HEK293 (cell line): ENCODE data around the gene SZT2.
A peak's percentile ranks its signal among the peaks of the same experiment; 100 is the strongest.

Experiments
- CTCF ChIA-PET: fragments of 350-600 bp; formaldehyde crosslinking; extraction: SDS; loops from one replicate; lab custom pipeline; 2021; ENCODE audit warnings: antibody characterized with exemption; lab: Yijun Ruan, JAX
- POLR2A ChIA-PET: fragments of 300-600 bp; formaldehyde crosslinking; extraction: SDS; loops from one replicate; lab custom pipeline; 2020; ENCODE audit warnings: antibody characterized with exemption, inconsistent platforms; lab: Yijun Ruan, JAX
- H3K27ac ChIP-seq: fragments of 200-500 bp; sonication (Bioruptor generic); 2 replicates; pipeline ENCODE4 v1.5.1; 2014; ENCODE audit warnings: low read depth, low read length, control low read depth, inconsistent platforms; ENCODE audit errors: extremely low read depth
- H3K36me3 ChIP-seq, 2 experiments: fragments of 200-500 bp in 1 of 2; sonication (Bioruptor generic) in 1 of 2; 1 replicate in 1 of 2; 2 replicates in 1 of 2; pipeline ENCODE4 v1.5.1; 2014 to 2017; ENCODE audit warnings: inconsistent platforms in 2 of 2, low read length in 2 of 2; ENCODE audit not compliant: control insufficient read depth in 2 of 2, insufficient read depth in 1 of 2
- H3K4me1 ChIP-seq: fragments of 200-500 bp; sonication (Bioruptor generic); 2 replicates; pipeline ENCODE4 v1.5.1; 2014; ENCODE audit warnings: mild to moderate bottlenecking, low read length, inconsistent platforms; ENCODE audit not compliant: control insufficient read depth, insufficient read depth
- H3K4me3 ChIP-seq: 2 replicates; pipeline ENCODE4 v1.5.1; 2011; ENCODE audit warnings: low read depth, mild to moderate bottlenecking, control low read depth, low read length, moderate library complexity
- H3K9me3 ChIP-seq: fragments of 200-500 bp; sonication (Bioruptor generic); 2 replicates; pipeline ENCODE4 v1.5.1; 2014; ENCODE audit warnings: low read depth, low read length, inconsistent platforms; ENCODE audit not compliant: control insufficient read depth, insufficient read depth
- HOXD13 ChIP-seq: sonication (generic); formaldehyde crosslinking; IDR thresholded peaks from 2 replicates; pipeline ENCODE4 v1.8.0; 2022; ENCODE audit warnings: missing genetic modification reagents, borderline replicate concordance
- KLF1 ChIP-seq: fragments of 450-650 bp; formaldehyde crosslinking; IDR thresholded peaks from 2 replicates; pipeline ENCODE4 v1.5.1; 2016; ENCODE audit warnings: missing biosample characterization, missing genetic modification characterization
- MZF1 ChIP-seq: fragments of 450-650 bp; formaldehyde crosslinking; IDR thresholded peaks from 2 replicates; pipeline ENCODE4 v1.5.1; 2017; ENCODE audit warnings: missing biosample characterization, missing genetic modification characterization, borderline replicate concordance
- PRDM1 ChIP-seq: fragments of 450-650 bp; formaldehyde crosslinking; IDR thresholded peaks from 2 replicates; pipeline ENCODE4; 2016; ENCODE audit warnings: missing biosample characterization, missing genetic modification characterization
- SETDB1 ChIP-seq: IDR thresholded peaks from one replicate; pipeline ENCODE4 v1.6.1; 2017; ENCODE audit warnings: mild to moderate bottlenecking, low read length, moderate library complexity, mixed read lengths; ENCODE audit not compliant: insufficient read length
- ZFP41 ChIP-seq: fragments of 450-650 bp; formaldehyde crosslinking; IDR thresholded peaks from 2 replicates; pipeline ENCODE4 v1.5.1; 2016; ENCODE audit warnings: missing biosample characterization, missing genetic modification characterization, borderline replicate concordance
- ZFP69B ChIP-seq: fragments of 450-650 bp; formaldehyde crosslinking; IDR thresholded peaks from 2 replicates; pipeline ENCODE4 v1.5.1; 2016; ENCODE audit warnings: missing biosample characterization, missing genetic modification characterization
- ZNF132 ChIP-seq: fragments of 450-650 bp; formaldehyde crosslinking; IDR thresholded peaks from 2 replicates; pipeline ENCODE4 v1.5.1; 2017; ENCODE audit warnings: missing biosample characterization, missing genetic modification characterization, borderline replicate concordance
- ZNF140 ChIP-seq: fragments of 450-650 bp; formaldehyde crosslinking; IDR thresholded peaks from 2 replicates; pipeline ENCODE4 v1.5.1; 2016; ENCODE audit warnings: missing biosample characterization, missing genetic modification characterization
- ZNF248 ChIP-seq: fragments of 450-650 bp; formaldehyde crosslinking; IDR thresholded peaks from 2 replicates; pipeline ENCODE4 v1.5.1; 2017; ENCODE audit warnings: missing biosample characterization, missing genetic modification characterization
- ZNF404 ChIP-seq: fragments of 450-650 bp; formaldehyde crosslinking; IDR thresholded peaks from 2 replicates; pipeline ENCODE4 v1.5.1; 2017; ENCODE audit warnings: missing biosample characterization, missing genetic modification characterization
- ZNF449 ChIP-seq: fragments of 450-650 bp; formaldehyde crosslinking; IDR thresholded peaks from 2 replicates; pipeline ENCODE4 v1.5.1; 2017; ENCODE audit warnings: missing biosample characterization, mild to moderate bottlenecking, missing genetic modification characterization, moderate library complexity
- ZNF776 ChIP-seq: fragments of 450-650 bp; formaldehyde crosslinking; IDR thresholded peaks from 2 replicates; pipeline ENCODE4 v1.5.0; 2017; ENCODE audit warnings: missing biosample characterization, missing genetic modification characterization, borderline replicate concordance
- ZSCAN30 ChIP-seq: fragments of 450-650 bp; IDR thresholded peaks from 2 replicates; pipeline ENCODE4 v1.5.1; 2018; ENCODE audit warnings: missing biosample characterization, mild to moderate bottlenecking, missing genetic modification characterization, moderate library complexity
- TF ChIP-seq, protein P1 (sequence below): fragments of 450-650 bp; formaldehyde crosslinking; IDR thresholded peaks from 2 replicates; pipeline ENCODE4 v1.5.1; 2016; ENCODE audit warnings: missing biosample characterization, missing genetic modification characterization
- TF ChIP-seq, protein P2 (sequence below): IDR thresholded peaks from 2 replicates; pipeline ENCODE4 v1.6.1; 2011; ENCODE audit warnings: mild to moderate bottlenecking, low read depth, low read length, borderline replicate concordance

SZT2 gene

DNA sequence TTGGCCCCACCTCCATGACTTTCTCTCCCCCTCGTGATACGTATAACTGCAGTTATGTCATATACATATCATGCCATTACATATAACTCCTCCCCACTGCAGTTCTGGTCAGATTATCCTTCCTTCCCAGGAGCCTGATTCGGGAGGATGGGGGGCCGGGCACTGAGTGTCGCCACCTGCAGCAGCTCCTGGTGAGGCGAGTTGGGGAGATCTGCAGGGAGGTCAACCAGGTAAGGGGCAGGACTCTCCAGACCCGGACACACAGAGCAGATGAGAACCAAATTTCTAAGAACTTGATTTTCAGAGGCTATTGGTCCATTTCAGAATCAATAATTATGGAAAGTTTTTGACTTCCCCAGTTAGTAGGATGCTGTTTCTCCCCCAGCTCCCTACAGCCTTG, 44.6 kb downstream of the SZT2 start:
- Histone ChIP-seq H3K4me3 (no peak overlapping the region), H3K9me3 (no peaks in the 10 kb centered on the region), H3K27ac (no peak overlapping the region), H3K36me3 (peaks cover 3 to 100% of the 10 kb centered on the region in 2 experiments), H3K4me1 (no peaks in the 10 kb centered on the region)
- ChIA-PET POLR2A (no interaction called here), CTCF (interaction anchor here (0.6 kb wide), 1 partner anchor 39 kb away, joined by 3 read pairs; no protein-coding TSS in a partner anchor)
- TF ChIP-seq ZFP41 (tag by site-specific recombination): no peak
- no peak for TF ChIP-seq ZNF132
- no peak for TF ChIP-seq ZNF404 (tag by site-specific recombination)
- no peak for TF ChIP-seq KLF1 (tag by site-specific recombination)
- TF ChIP-seq, protein P1, sequence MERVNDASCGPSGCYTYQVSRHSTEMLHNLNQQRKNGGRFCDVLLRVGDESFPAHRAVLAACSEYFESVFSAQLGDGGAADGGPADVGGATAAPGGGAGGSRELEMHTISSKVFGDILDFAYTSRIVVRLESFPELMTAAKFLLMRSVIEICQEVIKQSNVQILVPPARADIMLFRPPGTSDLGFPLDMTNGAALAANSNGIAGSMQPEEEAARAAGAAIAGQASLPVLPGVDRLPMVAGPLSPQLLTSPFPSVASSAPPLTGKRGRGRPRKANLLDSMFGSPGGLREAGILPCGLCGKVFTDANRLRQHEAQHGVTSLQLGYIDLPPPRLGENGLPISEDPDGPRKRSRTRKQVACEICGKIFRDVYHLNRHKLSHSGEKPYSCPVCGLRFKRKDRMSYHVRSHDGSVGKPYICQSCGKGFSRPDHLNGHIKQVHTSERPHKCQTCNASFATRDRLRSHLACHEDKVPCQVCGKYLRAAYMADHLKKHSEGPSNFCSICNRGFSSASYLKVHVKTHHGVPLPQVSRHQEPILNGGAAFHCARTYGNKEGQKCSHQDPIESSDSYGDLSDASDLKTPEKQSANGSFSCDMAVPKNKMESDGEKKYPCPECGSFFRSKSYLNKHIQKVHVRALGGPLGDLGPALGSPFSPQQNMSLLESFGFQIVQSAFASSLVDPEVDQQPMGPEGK (tag by site-specific recombination): no peak
- no peak for TF ChIP-seq ZNF776
- TF ChIP-seq ZNF449 (tag by site-specific recombination): no peak
- TF ChIP-seq ZFP69B (tag by site-specific recombination): no peak
- TF ChIP-seq SETDB1: no peak

DNA sequence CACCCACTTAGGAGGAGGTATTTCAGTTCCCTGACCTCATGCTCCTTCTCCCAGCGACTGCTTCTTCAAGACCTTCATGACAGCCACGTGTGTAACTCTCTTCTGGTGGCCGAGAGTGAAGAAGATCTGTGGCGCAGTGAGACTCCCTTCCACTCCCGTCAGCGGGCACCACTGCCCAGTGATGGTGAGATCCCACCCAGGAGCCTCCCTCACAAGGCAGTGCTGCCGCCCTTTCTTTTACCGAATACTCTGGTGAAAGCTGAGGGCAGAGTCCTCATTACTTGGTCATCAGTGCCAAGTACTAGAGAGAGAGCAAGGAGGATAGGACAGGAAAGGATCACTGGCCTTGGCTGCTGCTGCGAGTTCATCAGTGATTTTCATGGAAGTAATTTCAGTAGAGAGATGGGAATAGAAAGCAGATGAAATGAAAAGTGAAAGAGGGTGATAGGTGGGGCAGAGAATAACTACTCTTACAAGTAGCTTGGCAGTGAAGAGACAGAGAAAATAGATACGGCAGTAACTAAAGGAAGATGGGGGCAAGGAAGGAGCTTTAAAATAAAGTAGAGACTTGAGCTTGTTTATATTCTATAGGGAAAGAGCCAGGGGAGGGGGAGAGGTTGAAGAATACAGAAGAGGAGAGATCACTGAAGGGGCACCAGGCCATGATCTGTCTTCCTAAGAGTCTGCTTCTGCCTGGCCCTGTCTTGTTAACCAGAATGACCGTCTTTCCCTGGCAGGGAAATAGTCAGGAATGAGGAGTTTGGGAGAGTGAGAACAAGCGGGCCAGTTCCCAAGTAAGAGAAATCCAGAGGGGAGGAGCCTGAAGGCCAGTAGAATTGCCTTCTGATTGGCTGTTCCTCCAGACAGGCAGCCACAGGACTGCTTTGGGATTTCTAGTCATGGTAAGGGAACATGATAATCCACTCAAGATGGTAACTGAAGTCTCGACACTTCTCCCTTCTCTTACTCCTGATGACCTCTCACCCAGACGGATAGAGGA, 45.7 kb downstream of the SZT2 start:
- ChIA-PET POLR2A (interaction anchor here (0.6 kb wide), 1 partner anchor 142 kb away, joined by 5 read pairs; no protein-coding TSS in a partner anchor), CTCF (no interaction called here)
- TF ChIP-seq PRDM1 (tag by site-specific recombination): peak; percentile 52; the same call in 1 of the 2 replicates
- TF ChIP-seq, protein P2, sequence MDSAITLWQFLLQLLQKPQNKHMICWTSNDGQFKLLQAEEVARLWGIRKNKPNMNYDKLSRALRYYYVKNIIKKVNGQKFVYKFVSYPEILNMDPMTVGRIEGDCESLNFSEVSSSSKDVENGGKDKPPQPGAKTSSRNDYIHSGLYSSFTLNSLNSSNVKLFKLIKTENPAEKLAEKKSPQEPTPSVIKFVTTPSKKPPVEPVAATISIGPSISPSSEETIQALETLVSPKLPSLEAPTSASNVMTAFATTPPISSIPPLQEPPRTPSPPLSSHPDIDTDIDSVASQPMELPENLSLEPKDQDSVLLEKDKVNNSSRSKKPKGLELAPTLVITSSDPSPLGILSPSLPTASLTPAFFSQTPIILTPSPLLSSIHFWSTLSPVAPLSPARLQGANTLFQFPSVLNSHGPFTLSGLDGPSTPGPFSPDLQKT: no peak
- Histone ChIP-seq H3K4me1 (no peaks in the 10 kb centered on the region), H3K4me3 (no peak overlapping the region), H3K9me3 (no peaks in the 10 kb centered on the region), H3K27ac (no peak overlapping the region), H3K36me3 (peaks cover 3 to 100% of the 10 kb centered on the region in 2 experiments; a peak in 2 of 3 replicates)

DNA sequence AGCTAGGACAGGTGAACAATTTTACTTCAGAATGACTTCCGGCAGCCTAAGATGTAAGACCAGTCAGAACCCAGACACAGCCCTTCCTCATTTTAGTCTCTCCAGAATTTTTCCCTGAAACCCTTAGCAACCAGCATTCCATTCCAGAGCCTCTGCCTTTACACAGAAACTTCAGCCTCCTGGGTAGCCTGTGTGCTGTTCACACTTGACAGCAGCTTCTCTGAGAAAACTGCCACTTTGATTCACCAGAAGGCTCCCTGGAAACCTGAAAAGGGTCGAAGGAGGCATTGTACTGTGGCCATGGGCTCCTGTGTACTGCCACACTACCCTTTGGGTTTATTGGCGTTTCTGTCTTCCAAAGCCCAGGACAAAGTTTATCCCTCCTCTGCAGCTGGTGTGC, 46.7 kb downstream of the SZT2 start:
- CTCF ChIA-PET: interaction anchor here (0.6 kb wide), 1 partner anchor 35 kb away, joined by 3 read pairs; no protein-coding TSS in a partner anchor

More for the DNA sequence above, 46.7 kb downstream of the SZT2 start:
- H3K4me3 ChIP-seq: no peak overlapping the region
- POLR2A ChIA-PET: interaction anchor here (0.6 kb wide), 1 partner anchor 141 kb away, joined by 5 read pairs; no protein-coding TSS in a partner anchor
- no peaks in the 10 kb centered on the region for H3K4me1 ChIP-seq
- no peaks in the 10 kb centered on the region for H3K9me3 ChIP-seq
- TF ChIP-seq HOXD13 (CRISPR knock-in tag) (no peak), ZNF404 (tag by site-specific recombination) (no peak), ZNF248 (tag by site-specific recombination) (no peak), MZF1 (no peak), ZSCAN30 (tag by site-specific recombination) (no peak), ZNF140 (no peak)
- H3K36me3 ChIP-seq: peaks cover 3 to 100% of the 10 kb centered on the region in 2 experiments; a peak in 2 of 3 replicates
- no peak overlapping the region for H3K27ac ChIP-seq
